Fibroblast of lung (primary cell): ENCODE data around the gene VMAC. TPM values are rescaled to one million over a fixed set of nuclear protein-coding genes. Genes with fewer than 3 reads are reported as not detected.

Source experiments
- DNase-seq, 2 donors: peaks; one replicate each; pipeline versions ENCODE4 v3.0.0 to v3.0.0-alpha.2; 2010; ENCODE audit warnings: low read depth in 2 of 2
- H2AFZ ChIP-seq: 2 replicates; pipeline ENCODE4 v1.5.1; 2012; ENCODE audit warnings: low read length, control low read depth, inconsistent platforms
- H3K27ac ChIP-seq: 2 replicates; pipeline ENCODE4 v1.5.1; 2011; ENCODE audit warnings: low read length, control low read depth; ENCODE audit not compliant: insufficient read depth
- H3K27me3 ChIP-seq: 2 replicates; pipeline ENCODE4 v1.5.1; 2011; ENCODE audit warnings: mild to moderate bottlenecking, low read length; ENCODE audit not compliant: control insufficient read depth, insufficient read depth
- H3K36me3 ChIP-seq: 2 replicates; pipeline ENCODE4 v1.5.1; 2011; ENCODE audit warnings: low read length; ENCODE audit not compliant: control insufficient read depth, insufficient read depth
- H3K4me1 ChIP-seq: 2 replicates; pipeline ENCODE4 v1.5.1; 2011; ENCODE audit warnings: low read length; ENCODE audit not compliant: control insufficient read depth, insufficient read depth; ENCODE audit errors: extremely low read depth
- H3K4me2 ChIP-seq: 2 replicates; pipeline ENCODE4 v1.5.1; 2011; ENCODE audit warnings: low read length, control low read depth; ENCODE audit not compliant: insufficient read depth; ENCODE audit errors: extremely low read depth
- H3K4me3 ChIP-seq, 4 experiments: fragments of 200-600 bp in 1 of 4; sonication (generic) in 1 of 4; replicated peaks in 1 of 4; 2 replicates each; pipeline ENCODE4 v1.5.1; 2011 to 2016; ENCODE audit warnings: low read length in 4 of 4, low read depth in 3 of 4, mild to moderate bottlenecking in 3 of 4, control low read depth in 2 of 4, inconsistent platforms in 1 of 4, mixed read lengths in 1 of 4; ENCODE audit not compliant: insufficient read depth in 1 of 4; ENCODE audit errors: control extremely low read depth in 1 of 4
- H3K79me2 ChIP-seq: 2 replicates; pipeline ENCODE4 v1.5.1; 2012; ENCODE audit warnings: mild to moderate bottlenecking, low read length, inconsistent platforms; ENCODE audit not compliant: control insufficient read depth, insufficient read depth
- H3K9ac ChIP-seq: 2 replicates; pipeline ENCODE4 v1.5.1; 2011; ENCODE audit warnings: mild to moderate bottlenecking, low read length, control low read depth; ENCODE audit not compliant: insufficient read depth
- H3K9me3 ChIP-seq: 2 replicates; pipeline ENCODE4 v1.5.1; 2012; ENCODE audit warnings: low read depth, low read length; ENCODE audit not compliant: control insufficient read depth, insufficient read depth
- H4K20me1 ChIP-seq: 2 replicates; pipeline ENCODE4 v1.5.1; 2011; ENCODE audit warnings: low read length; ENCODE audit not compliant: control insufficient read depth, insufficient read depth; ENCODE audit errors: extremely low read depth
- CTCF ChIP-seq, 2 donors: IDR thresholded peaks in 1 of 2; conservative IDR thresholded peaks in 1 of 2; 1 replicate in 1 of 2; 2 replicates in 1 of 2; pipeline ENCODE4 v1.5.1; 2011 to 2012; ENCODE audit warnings: low read length in 2 of 2, control low read depth in 1 of 2, inconsistent platforms in 1 of 2, low read depth in 1 of 2, mild to moderate bottlenecking in 1 of 2
- EZH2 ChIP-seq: IDR thresholded peaks from 2 replicates; pipeline ENCODE4 v1.5.1; 2012; ENCODE audit warnings: low read length, control low read depth, mild to moderate bottlenecking; ENCODE audit errors: missing control alignments
- polyA plus RNA-seq, 2 donors: library from polyadenylated mRNA; depleted of rRNA in 1 of 2; stranded (reverse) in 1 of 2; unstranded in 1 of 2; fragments of >200 nt; gene quantifications; 2 replicates each; pipeline ENCODE4 v1.2.1, GENCODE V29; 2011 to 2012; ENCODE audit warnings: missing spikeins in 1 of 2
- total RNA-seq: library from RNA; depleted of rRNA; stranded (reverse); fragments of >200 nt; gene quantifications from 2 replicates; pipeline ENCODE4 v1.2.1, GENCODE V29; 2014

VMAC gene
- total and polyA plus RNA-seq, 2 donors (not counting 1 experiment from before 2014, with no cell fraction given): 1.7 to 8.3 TPM

GRCh38 chr19:5865772-5866171 is 38.9 kb upstream of the VMAC start:
- Histone ChIP-seq H3K36me3 (no peaks in the 10 kb centered on the region), H3K27me3 (no peaks in the 10 kb centered on the region), H3K4me2 (no peak overlapping the region), H3K27ac (no peak overlapping the region), H3K4me1 (no peaks in the 10 kb centered on the region), H3K79me2 (no peaks in the 10 kb centered on the region), H3K9me3 (no peaks in the 10 kb centered on the region), H2AFZ (no peak overlapping the region), H3K9ac (no peak overlapping the region), H3K4me3 (no peak overlapping the region), H4K20me1 (no peaks in the 10 kb centered on the region)
- no peak for TF ChIP-seq EZH2
- TF ChIP-seq CTCF (conservative IDR thresholded peaks at IDR 0.05 in 1 of 2, IDR thresholded peaks at IDR 0.05 in 1 of 2; ENCODE audit: low read depth in 1 of 2, low read length in 2 of 2): no peak
- no peak for DNase-seq

- H3K27ac ChIP-seq: no peak overlapping the region
- H3K27me3 ChIP-seq: no peaks in the 10 kb centered on the region
- no peak overlapping the region for H3K4me2 ChIP-seq
- no peak overlapping the region for H3K4me3 ChIP-seq
- DNase-seq: no peak
- no peaks in the 10 kb centered on the region for H3K36me3 ChIP-seq
- TF ChIP-seq CTCF (conservative IDR thresholded peaks at IDR 0.05 in 1 of 2, IDR thresholded peaks at IDR 0.05 in 1 of 2; ENCODE audit: low read depth in 1 of 2, low read length in 2 of 2): no peak
- no peaks in the 10 kb centered on the region for H3K9me3 ChIP-seq
- no peaks in the 10 kb centered on the region for H3K4me1 ChIP-seq
- no peaks in the 10 kb centered on the region for H4K20me1 ChIP-seq
- H3K79me2 ChIP-seq: no peaks in the 10 kb centered on the region
- no peak overlapping the region for H3K9ac ChIP-seq
- H2AFZ ChIP-seq: no peak overlapping the region
Measured at GRCh38 chr19:5867201-5868136, 37.2 kb upstream of the VMAC start.

- Histone ChIP-seq H3K9ac (no peak overlapping the region), H4K20me1 (no peaks in the 10 kb centered on the region), H2AFZ (no peak overlapping the region), H3K4me3 (no peak overlapping the region), H3K27me3 (no peaks in the 10 kb centered on the region), H3K27ac (no peak overlapping the region), H3K4me1 (no peaks in the 10 kb centered on the region), H3K79me2 (no peaks in the 10 kb centered on the region), H3K36me3 (no peaks in the 10 kb centered on the region), H3K9me3 (no peaks in the 10 kb centered on the region), H3K4me2 (no peak overlapping the region)
- TF ChIP-seq EZH2 (no peak), CTCF (conservative IDR thresholded peaks at IDR 0.05 in 1 of 2, IDR thresholded peaks at IDR 0.05 in 1 of 2; ENCODE audit: low read depth in 1 of 2, low read length in 2 of 2) (no peak)
- peak in 1 of 2 donors; percentile 52 for DNase-seq
Measured at GRCh38 chr19:5870986-5871394, 33.7 kb upstream of the VMAC start.
